Activated CD4-positive, alpha-beta T cell treated with anti-CD3 and anti-CD28 coated beads for 4 hours (primary cell): Measurements from ENCODE around the gene MRPL55.

Source experiments
- DNase-seq, 2 donors: peaks; one replicate each; pipeline ENCODE4 v3.0.0-alpha.2; 2020

MRPL55 gene

GRCh38 chr1:228147768-228148167 is 38.7 kb upstream of the MRPL55 start:
- no peak for DNase-seq

- no peak for DNase-seq
Measured at GRCh38 chr1:228147151-228147693, 38.1 kb upstream of the MRPL55 start.

GRCh38 chr1:228146417-228147150 is 37.5 kb upstream of the MRPL55 start:
- no peak for DNase-seq

- DNase-seq: no peak
Measured at GRCh38 chr1:228145463-228146416, 36.6 kb upstream of the MRPL55 start.

- DNase-seq: no peak
Measured at GRCh38 chr1:228144993-228145343, 35.9 kb upstream of the MRPL55 start.

GRCh38 chr1:228144193-228144992 is 35.3 kb upstream of the MRPL55 start:
- DNase-seq: no peak

- DNase-seq: no peak
Measured at GRCh38 chr1:228143480-228144192, 34.5 kb upstream of the MRPL55 start.

GRCh38 chr1:228142701-228143136 is 33.6 kb upstream of the MRPL55 start:
- no peak for DNase-seq

- no peak for DNase-seq
Measured at GRCh38 chr1:228142155-228142691, 33.1 kb upstream of the MRPL55 start.

GRCh38 chr1:228141226-228142044 is 32.3 kb upstream of the MRPL55 start:
- DNase-seq: peak in 1 of 2 donors; percentile 27

GRCh38 chr1:228140724-228141225 is 31.7 kb upstream of the MRPL55 start:
- no peak for DNase-seq

- peak; percentile 100 for DNase-seq
Measured at GRCh38 chr1:228139931-228140723, 31.0 kb upstream of the MRPL55 start, which contains the start of gene GUK1. Gene GUK1, plus strand, starts transcription at chr1:228140279. Its CDS starts 24 bp downstream, at chr1:228140303.

- no peak for DNase-seq
Measured at GRCh38 chr1:228139406-228139930, 30.4 kb upstream of the MRPL55 start.

GRCh38 chr1:228136901-228137300 is 27.8 kb upstream of the MRPL55 start:
- DNase-seq: no peak

- DNase-seq: no peak
Measured at GRCh38 chr1:228134591-228134990, 25.5 kb upstream of the MRPL55 start.

- no peak for DNase-seq
Measured at GRCh38 chr1:228131766-228132165, 22.7 kb upstream of the MRPL55 start.

GRCh38 chr1:228125185-228125584 is 16.1 kb upstream of the MRPL55 start:
- no peak for DNase-seq

- DNase-seq: no peak
Measured at GRCh38 chr1:228123505-228123904, 14.4 kb upstream of the MRPL55 start.

GRCh38 chr1:228122921-228123441 is 13.9 kb upstream of the MRPL55 start:
- no peak for DNase-seq
